NAMALWA (cell line): ENCODE measurements around the gene OXLD1.
A peak's percentile ranks its signal among the peaks of the same experiment; 100 is the strongest.

Experiments used
- DNase-seq: peaks from one replicate; pipeline ENCODE4 v3.0.0-alpha.2; 2015; ENCODE audit warnings: low spot score

The OXLD1 gene

DNA sequence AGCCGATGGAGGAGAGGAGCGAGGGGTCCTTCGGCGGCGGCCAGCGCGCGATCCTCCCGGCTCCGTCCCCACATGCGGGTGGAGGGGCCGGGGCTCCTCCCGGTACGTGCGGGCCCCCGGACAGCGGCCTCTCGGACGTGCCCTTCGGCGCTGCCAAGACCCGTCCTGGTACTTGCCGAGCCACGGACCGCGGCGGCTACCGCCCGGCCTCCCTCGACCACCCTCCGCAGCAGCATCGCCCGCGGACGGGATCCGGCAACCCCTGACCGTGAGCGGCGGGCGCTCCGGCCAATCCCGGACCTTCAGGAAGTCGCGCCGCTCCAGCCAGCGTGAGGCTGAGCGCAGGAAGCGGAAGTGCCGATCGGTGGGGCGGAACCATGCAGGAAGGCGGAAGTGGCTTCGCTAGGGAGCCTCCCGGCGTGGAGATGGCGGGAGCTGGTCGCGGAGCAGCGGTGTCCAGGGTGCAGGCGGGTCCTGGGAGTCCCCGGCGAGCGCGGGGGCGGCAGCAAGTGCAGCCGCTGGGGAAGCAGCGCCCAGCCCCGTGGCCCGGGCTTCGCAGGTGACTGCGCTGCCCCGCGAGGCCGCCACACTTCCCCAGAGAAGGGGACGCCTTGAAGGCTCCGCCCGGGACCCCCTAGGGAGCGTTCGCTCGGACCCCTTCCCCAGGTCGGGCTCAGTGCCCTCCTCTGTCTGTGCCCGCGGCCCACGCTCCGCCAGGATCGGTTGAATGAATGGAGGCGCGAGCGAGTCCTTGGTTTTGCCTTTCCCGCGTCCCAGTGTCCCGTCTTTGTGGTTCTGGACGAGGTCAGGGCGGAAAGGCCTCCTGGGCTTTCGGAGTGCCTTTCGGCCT is at the start of gene OXLD1, which contains the start of gene CCDC137:
TSS of gene OXLD1 (minus strand) at position 264 of the 850 bp plus-strand sequence. CDS start at position 236, 28 bp downstream.
TSS of gene CCDC137 (plus strand) at position 396 of the 850 bp plus-strand sequence. CDS start at position 426, 30 bp downstream.
- DNase-seq: peak; percentile 94

DNA sequence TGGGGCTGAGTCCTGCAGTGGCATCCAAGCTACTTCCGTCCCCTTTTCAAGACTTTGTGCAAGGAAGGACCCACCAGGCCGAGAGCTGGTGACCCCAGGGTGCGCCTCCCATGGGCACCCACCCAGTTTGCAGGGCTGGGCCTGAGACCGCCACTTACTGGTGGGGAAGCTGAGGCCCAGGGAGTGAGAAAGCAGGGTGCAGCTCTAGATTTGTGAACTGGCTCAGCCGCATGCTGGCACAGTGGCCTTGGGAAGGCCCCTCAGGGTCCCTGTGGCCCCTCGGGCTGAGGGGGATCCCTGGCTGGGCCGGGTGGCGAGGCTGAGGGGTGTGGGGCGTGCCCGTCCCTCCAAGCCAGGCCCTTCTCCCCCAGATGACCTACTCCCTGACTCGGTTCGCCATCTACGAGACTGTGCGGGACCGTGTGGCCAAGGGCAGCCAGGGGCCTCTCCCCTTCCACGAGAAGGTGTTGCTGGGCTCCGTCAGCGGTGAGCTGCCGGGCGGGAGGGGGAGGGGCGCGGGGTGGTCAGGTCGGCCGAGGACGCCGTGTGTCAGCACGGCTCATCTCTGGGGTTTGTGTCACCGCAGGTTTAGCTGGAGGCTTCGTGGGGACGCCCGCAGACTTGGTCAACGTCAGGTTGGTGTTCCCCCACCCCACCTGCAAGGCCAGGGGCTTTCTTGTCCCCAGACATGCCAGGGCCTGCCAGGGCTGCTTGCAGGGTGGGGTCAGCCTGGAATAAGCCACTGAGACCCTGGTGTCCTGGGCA is 48.9 kb upstream of the OXLD1 start:
- DNase-seq: no peak

DNA sequence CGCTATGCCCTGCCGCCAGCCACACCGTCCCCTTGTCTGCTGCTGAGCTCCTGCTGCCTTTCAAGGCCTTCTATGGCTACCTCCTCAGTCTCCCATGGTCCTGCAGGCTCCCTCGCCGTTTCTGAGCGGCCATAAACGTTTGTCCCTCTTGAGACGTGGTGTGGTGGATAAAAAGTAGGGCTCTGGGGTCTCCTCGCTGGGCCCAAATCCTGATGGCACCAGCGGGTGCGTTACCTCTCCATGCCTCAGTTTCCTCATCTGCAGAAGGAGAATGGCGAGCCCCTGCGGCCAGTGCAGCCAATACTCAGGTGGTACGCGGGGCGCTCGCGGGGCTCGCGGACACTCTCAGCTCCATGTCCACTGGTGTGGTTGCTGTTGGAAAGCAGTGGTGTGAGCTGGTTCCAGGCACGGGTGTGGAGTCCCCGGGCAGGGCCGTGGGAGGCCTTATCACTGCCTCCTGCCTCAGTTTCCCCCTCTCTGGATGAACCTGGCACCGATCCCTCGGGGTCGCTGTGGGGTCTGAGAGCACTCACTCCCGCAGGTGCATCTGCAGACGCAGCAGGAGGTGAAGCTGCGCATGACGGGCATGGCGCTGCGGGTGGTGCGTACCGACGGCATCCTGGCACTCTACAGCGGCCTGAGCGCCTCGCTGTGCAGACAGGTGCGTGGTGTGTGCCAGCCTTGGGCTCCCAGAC is 48.2 kb upstream of the OXLD1 start:
- no peak for DNase-seq

DNA sequence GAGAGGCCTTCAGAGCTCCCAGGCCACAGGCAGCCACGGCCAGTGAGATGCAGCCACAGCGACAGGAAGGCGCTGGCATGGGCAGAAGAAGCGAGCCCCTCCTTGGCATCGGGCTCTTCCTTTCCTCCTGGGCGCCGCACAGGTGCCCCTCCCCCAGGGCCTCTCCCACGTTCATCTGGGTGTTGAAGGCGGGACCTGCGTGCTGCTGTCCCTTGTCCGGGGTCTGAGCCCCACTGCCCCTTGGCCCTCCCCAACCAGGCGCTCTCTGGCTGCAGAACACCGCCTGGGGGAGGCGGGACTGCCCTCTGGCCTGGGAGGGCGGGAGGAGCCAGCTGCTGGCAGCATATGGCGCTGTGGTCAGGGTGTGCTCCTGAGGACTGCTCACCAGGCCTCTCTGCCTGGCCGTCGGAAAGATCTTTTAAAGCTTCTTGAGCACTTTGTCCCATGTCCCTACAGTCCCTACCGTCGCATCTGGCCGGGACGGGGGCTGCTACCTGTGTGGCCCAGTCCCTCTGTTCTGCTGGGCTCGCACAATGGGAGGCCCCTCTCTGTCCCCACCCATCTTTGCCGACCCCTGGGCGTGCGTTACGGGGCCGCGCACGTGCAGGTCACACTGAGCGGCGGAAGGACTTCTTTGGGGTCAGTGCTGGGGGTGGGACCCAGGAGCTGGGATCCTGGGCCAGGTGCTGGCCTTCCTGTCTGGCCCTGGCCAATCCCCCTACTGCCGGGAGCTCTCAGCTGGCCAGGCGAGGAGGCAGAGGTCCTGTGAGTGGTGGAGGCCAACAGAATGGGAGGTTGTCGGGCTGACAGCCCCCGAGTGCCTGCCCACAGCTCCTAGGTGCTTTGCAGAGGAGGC is 47.4 kb upstream of the OXLD1 start:
- no peak for DNase-seq

DNA sequence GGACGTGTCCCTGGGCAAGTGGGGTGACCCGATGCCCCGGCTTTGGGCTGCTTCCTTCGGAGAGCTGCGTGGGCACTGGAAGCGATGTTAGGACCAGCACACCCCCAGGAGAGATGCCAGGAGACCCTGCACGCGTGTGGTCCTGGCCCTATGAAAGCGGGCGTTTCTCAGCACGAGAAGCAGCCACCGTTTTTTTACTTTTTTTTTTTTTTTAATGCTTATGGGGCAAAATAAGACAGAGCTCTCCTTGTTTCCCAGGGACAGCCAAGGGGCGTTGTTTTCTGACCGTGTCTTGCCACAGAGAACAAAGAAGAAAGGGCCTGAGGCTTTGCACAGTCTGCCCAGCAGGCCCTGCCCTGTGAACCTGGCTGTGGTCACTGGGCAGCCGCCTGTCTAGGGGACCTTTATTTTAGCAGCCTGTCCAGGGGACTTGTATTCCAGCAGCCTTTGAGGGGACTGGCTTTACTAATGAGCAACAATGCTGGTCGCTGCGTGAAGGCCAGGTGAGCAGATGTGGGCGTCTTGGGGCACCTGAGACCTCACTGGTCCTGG is 46.7 kb upstream of the OXLD1 start:
- DNase-seq: no peak

DNA sequence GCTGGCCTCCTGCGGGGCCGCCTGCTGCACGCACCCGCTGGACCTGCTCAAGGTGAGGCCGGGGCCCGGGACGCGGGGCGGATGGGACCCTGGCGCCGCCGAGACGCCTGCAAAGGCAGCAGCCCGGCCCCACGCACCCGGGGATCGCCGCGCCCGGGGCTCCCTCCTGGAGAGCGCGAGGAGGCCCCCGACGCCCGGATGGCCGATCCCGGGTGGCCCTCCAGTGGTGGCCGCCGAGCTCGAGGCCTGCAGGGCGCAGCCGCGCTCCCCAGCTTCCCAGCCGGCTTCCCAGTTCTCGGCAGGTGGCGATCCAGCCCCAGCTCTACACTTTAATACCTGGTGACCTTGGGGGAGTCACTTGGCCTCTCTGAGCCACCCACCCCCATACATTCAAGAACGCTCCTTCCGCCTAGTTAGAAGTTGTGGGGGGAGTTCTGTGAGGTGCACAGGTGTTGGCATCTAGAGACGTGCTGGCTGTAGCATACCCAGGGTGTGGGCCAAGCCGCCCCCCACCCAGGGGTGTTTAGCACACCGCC is 46.1 kb upstream of the OXLD1 start:
- peak; percentile 44 for DNase-seq

DNA sequence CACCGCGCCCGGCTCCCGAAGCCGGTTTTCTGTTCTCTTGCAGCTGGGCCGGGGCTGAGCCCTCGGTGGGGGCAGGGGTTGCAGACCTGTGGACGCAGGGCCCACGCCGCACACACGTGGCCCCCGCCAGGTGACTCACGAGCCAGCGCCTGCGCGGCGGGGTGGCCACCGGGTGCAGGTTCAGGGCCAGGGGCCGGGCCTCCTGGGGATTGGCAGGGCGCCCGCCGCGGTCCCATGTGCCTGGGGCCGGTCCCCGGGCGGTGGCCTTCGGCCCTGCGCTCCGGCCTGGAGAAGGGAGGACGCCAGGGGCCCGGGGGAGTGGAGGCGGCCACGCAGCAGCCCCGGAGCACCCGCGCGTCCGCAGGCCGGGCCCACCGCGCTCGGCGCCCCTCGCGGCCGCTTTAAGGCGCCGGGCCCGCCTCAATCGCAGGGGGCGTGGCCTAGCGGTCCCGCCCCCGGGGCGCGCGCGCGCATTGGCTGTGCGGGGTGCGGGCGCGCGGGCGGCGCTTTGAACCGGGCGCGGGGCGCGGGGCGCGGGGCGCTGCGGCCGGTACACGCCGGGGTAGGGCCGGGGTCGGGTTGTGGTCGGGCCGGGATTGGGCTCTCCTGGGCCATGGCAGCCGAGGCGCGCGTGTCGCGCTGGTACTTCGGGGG is 45.5 kb upstream of the OXLD1 start, which contains the start of gene SLC25A10:
TSS of gene SLC25A10 (plus strand) at position 471 of the 654 bp plus-strand sequence. CDS start at position 614, 143 bp downstream.
- peak; percentile 81 for DNase-seq

DNA sequence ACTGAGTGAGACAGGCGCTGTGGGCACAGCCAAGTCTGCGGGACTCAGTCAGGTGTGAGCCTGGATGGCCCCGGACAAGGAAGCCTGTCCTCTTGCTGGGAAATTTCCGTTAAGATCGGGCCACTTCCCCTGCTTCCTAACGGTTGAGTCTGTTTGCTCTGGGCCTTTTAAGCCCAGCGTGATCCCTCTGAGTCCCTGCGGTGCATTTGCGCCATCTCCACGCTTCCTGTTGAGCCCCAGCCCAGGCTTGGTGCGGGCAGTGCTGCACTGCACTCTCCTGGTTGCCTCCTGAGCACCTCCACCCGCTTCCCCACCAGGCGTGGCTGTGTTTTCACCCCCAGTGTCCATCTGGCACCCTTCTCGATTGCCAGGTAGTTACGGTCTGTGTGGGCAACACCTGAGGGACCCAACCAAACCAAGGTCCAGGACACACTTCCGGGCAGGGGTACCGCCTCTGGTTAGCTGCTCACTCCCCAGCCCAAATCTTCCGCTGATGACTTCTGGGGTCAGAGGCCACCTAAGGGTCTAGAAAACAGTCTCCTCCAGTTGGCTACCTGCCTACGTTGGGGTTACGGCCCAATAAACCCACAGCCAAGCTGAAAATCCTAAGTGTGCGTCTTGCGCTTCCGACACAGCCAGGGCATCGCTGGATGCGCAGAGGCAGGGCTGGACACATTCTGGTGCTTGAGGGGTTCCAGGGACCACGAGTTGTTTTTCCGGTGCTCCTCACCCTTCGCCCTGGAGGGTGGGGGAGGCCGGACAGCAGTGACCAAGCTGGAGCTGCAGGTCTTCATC is 44.3 kb upstream of the OXLD1 start:
- DNase-seq: no peak

DNA sequence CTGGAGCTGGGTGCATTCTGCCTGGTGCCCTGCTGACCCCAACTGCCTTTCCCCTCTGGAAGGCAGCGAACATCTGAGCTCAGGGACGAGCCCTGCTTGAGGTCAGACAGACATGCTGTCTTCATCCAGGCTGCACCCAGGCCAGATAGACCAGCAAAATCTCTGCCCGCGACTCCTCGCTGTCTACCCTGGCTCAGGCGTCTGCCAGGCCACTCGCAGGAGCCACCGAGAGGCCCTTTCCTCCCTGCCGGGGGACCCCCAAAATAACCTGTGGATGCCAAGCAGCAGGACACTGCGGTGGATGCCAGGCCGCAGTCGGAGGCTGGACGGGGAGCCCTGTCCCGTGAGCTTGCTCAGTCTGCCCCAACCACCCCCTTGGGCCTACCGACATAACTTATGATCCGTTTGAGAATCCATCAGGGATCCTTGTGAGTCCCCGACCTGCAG is 42.4 kb upstream of the OXLD1 start:
- DNase-seq: no peak

DNA sequence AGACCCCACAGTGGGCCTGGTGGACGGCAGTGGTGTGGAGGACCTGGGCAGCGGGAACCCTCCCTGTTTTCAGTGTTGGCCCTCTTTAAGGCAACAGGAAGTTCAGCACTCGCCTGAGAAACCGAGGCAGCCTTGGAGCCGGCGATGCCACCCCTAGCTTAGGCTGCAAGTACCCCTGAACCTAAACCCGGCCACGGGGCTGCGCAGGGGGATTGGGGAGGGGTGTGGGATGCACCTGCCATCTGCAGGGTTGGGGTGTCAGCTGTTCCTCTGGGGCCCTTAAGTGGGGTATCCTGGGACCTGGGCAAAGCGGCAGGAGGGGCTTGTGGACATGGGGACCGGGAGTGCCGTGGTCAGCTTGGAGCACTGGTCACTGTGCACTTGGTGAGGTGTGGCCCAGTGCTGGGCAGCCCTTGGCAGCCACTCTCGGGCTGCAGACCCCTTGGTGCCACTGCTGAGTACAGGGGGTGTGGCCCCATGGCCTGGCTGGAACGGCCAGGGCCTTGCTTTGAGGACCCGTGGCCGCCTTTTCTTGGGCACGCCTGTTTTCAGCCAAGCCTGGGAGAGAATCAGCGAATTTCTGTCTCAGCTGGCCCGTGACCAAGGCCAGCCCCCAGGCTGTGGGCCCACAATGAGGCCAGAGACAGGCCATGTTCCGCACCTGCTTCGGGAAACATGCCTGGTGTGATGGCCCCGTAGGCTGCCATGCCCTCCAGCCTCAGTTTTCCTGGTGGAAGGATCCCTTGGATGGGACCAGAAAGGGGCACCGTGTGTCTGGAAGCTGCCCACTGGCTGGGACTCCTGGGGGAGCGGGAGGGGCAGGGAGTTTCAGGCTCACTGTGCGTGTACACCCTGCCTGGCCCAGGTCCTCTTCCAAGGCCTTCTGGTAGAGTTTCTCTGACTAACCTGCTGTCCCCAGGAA is 41.6 kb upstream of the OXLD1 start:
- DNase-seq: no peak

DNA sequence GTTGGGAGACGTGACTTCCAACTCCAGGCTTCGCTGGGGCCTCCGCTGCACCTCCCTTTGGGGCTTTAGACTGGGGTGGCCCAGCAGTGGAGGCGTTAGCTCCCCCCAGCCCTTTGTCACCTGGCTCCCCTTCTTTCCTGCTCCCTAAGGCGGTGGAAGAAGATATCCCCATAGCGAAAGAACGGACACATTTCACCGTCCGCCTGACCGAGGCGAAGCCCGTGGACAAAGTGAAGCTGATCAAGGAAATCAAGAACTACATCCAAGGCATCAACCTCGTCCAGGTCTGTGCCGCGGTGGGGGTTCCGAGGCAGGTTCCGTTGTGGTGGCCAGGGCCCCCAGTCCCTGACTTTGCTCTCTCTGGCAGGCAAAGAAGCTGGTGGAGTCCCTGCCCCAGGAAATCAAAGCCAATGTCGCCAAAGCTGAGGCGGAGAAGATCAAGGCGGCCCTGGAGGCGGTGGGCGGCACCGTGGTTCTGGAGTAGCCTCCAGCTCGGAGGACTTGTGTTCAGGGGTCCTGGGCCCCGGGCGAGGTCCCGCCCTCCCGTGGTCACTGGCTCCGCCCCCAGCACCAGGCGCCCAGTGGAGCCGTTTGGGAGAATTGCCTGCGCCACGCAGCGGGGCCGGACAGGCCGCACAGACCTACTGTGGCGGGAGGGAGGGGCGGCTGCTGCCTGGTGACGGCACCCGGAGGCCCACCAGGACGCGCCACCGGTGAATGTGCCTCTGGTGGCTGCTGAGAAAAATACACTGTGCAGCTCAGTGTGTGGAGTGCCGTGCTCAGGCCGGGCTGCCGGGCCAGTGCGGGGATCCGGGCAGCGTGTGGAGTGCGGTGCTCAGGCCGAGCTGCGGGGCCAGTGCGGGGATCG is 40.6 kb upstream of the OXLD1 start:
- DNase-seq: peak; percentile 35

DNA sequence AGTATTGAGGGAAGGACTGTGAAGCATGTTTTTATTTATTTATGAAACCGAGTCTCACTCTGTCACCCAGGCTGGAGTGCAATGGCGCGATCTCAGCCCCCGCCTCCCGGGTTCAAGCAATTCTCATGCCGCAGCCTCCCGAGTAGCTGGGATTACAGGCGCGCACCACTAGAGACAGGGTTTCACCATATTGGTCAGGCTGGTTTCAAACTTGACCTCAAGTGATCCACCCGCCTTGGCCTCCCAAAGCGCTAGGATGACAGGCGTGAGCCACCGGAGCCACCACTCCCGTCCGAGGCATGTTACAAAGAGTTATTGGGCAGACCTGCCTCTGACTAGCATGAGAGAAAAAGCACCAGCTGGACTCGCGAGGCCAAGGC is 39.8 kb upstream of the OXLD1 start:
- no peak for DNase-seq

DNA sequence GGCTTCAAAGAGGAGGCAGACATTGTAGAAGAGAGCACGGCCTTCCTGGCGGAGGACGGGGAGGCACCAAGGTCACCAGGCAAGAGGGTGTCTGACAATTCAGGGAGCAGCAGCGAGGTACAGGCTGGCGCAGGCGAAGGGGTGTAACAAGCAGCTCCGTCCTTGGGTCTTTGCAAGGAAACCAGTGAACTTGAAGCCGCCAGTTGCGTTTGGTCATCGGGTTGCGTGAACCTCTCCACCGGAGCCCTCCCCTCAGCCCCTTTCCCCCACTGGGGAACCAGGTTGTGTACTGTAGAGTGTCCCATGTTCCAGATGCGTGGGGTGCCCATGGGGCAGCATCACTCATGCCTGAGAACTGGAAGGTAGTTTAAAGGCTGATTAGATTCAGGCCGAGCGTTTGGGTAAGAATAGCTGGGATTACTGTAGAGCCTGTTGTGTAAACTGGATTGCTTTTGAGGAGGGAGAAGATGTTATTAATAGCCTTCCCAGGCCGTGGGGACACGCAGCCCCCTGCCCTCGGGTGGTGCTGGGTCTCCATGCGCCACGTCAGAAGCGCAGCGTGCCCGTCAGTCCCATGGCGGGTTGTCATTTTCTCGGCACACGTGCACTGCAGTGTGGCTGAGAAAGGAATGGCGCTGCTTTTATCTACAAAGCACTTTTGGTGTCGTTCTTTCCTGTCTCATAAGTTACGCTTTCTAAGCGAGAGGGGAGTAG is 39.3 kb upstream of the OXLD1 start:
- DNase-seq: no peak

DNA sequence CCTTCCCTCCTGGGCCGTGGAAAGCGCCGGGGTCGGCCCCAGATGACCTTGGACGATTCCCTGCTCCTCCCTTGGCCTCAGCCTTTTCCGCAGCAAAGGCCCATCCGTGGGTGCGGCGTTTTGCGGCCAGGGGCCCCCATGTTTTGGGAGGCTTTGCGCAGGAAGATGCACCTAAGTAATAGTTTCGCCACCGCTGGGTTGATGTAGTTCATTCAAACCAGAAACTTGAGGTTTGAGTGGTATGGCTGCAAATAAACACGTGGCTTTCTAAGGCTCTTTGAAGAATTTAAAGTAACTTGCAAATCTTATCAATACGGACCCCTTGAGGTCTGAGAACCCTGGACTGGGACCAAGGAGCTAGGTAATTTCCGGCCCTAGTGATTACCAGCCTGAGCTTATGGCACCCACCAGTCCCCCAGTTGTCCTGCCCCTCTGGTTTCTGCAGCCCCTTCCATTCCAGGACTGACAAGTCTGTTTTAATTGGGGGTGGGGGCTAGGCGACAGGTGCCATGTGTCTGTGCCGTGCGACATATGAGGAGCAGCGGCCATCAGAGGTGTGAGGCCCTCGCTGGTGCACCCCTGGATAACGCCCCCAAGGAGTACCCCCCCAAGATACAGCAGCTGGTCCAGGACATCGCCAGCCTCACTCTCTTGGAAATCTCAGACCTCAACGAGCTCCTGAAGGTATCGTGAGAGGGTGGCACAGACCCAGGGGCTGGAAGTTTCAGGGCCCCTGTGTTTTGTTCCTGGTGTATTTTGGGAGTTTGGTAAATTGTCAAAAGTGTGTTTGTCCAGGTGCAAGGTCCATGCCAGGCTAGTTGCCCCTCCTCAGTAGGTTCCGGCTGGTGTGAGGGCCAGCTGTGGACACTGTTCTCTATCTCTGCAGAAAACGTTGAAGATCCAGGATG is 37.6 kb upstream of the OXLD1 start:
- DNase-seq: peak; percentile 37

DNA sequence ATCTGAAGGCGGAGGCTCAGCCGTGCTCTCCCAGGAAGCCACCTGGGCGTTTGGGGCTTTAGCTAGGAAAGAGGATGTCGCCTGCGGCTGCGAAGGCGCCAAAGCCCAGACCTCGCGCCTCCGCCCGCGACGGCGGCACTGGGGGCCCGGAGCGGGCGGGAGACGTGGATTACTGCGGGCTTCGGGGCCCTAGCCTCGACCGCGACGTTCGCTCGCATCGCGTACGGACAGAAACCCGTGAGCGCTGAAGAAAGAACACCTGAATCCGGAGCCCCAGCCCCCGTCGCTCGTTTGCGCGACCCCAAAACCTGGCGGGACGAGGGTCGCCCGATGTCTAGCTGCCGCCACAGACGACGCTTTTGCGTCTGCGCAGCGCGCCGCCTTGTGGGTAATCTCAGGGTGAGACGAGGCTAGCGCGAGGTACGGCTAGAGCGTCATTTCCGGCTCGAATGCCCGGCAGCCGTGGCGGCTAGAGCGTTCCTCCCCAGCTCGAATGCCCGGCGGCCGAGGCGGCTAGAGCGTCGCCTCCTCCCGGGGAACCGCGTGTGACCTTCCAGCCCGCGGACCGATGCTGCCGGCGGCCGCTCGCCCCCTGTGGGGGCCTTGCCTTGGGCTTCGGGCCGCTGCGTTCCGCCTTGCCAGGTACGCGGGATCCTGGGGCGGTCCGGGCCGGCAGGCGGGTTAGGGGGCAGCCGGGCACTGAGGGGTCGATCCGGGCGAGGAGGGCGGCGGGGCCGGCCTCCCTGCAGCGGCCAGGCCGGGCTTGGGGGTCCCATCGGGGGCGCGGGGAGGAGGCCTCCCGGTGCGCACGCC is 36.7 kb upstream of the OXLD1 start, which contains the start of gene MRPL12:
TSS of gene MRPL12 (plus strand) at position 434 of the 813 bp plus-strand sequence. CDS start at position 569, 135 bp downstream.
- peak; percentile 95 for DNase-seq
